Measurements from ENCODE around the gene CAPN11.
"Not testable (repeated sequence)": the region's sequence is repeated elsewhere in the genome, so short reads cannot be mapped to it uniquely, and the experiment has no call there.

CAPN11 gene

GRCh38 chr6:44185356-44185755, 26.7 kb downstream of the CAPN11 start:
- DNase-seq, result not testable (repeated sequence)

DNA sequence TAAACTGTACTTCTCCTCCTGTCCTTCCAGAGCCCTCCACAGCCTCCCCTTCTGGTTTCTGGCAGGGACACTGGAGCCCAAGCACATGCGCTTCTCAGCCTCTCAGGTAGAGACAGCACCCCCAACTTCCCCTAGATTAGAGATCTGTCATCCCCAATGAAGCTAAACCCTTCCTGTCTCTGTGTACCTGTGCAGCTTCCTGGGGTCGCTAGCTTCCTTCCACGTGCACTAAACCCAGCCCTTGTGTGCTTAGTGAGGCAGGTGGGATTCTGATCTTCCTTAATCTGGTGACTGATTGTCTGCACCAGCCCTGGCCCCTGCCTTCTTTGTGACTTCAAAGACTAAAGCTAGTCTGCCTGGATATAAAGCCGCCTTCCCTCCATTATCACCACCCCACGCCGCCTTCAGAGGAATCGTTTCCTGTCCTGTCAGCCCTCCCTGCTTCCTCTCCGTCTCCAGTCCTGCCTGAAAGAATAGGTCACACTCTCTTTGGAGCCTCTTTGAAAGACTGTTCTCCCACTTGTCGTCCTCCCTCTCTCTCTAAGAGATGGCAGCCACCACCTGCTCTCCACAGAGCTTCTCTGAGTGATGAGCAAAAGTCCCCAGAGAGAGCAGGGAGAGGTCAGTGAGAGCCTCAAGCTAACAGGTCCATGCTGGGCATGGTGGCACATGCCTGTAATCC, 27.5 kb downstream of the CAPN11 start:
- DNase-seq, result no peak

DNA sequence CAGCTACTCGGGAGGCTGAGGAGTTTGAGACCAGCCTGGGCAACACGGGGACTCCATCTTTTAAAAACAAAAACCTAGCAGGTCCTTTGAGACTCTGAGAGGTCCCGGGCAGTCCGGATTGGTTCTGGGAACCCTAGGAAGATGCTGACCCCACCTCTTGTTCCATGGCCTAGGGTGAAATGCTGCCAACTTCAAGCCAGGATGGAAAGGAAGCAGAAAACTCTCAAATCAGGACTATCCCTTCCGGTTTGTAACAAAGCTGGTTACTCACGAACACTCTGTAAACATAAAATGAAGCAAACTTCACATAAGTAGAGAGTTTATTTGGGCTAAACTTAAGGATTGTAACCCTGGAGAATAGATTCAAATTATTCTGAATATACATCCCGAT, 28.0 kb downstream of the CAPN11 start:
- no peak for DNase-seq

GRCh38 chr6:44188819-44189218, 30.2 kb downstream of the CAPN11 start:
- DNase-seq, result no peak

GRCh38 chr6:44189257-44189656, 30.6 kb downstream of the CAPN11 start:
- no peak for DNase-seq

DNA sequence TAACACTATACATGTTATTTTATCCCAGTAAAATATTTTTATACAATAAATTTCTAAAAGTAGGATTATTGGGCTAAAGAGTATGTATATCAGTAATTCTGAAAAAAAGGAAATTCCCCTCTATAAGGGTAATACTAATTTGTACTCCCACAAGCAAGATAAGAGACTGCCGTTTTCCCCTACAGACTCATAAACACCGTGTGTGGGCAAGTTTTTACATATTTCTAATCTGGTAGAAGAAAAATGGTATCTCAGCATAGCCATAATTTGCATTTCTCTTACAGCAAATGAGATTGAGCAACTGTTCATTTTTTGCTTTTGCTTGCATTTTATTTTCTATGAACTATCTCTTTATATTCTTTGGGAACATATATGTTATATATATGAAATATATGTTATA, 32.1 kb downstream of the CAPN11 start:
- DNase-seq, result no peak

GRCh38 chr6:44192428-44193041, 33.9 kb downstream of the CAPN11 start:
- no peak for DNase-seq

DNA sequence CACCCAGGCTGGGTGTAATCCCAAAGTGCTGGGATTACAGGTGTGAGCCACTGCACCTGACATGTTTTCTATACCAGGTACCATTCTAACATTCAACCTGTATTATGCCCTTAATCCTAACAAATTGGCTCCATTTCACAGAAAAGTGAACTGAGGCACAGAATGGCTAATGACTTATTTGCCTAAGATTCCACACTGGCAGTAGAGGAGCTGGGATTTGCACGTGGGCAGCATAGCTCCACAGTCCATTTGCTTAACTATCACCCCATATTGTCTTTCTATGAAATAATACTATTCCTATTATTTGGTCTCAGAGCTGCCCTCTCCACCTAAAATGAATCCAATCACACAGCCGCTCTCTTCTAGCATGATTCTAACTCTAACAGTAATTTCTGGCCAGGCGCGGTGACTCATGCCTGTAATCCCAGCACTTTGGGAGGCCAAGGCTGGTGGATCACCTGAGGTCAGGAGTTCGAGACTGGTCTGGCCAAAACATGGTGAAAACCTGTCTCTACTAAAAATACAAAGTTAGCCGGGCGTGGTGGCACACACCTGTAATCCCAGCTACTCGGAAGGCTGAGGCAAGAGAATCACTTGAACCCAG, 34.8 kb downstream of the CAPN11 start:
- no peak for DNase-seq

GRCh38 chr6:44194326-44194725, 35.7 kb downstream of the CAPN11 start:
- DNase-seq, result no peak

DNA sequence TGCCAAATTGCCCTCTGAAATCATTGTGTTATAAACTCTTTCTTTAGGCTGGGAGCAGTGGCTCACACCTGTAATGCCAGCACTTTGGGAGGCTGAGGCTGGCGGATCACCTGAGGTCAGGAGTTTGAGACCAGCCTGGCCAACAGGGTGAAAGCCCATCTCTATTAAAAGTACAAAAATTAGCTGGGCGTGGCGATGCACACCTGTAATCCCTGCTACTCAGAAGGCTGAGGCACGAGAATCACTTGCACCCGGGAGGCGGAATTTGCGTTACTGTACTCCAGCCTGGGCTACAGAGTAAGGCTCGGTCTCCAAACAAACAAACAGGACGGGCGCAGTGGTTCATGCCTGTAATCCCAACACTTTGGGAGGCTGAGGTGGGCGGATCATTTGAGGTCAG, 37.7 kb downstream of the CAPN11 start:
- not testable (repeated sequence) for DNase-seq

DNA sequence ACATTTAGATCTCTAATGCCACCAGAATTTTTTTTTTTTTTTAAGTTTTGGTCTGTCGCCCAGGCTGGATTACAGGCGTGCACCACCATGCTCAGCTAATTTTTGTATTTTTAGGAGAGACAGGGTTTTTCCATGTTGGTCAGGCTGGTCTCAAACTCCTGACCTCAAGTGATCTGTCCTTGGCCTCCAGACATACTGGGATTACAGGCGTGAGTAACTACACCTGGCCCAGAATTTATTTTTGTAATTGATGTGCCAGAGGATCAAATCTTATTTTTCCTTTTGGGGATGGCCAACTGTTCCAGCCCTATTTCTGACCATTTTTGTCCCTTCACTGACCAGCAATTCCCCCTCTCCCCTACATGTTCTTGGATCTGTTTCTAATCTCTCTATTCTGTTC, 40.1 kb downstream of the CAPN11 start:
- DNase-seq, result no peak

- no peak for DNase-seq
Observed at GRCh38 chr6:44199883-44200282, 41.3 kb downstream of the CAPN11 start.

GRCh38 chr6:44201200-44201599, 42.6 kb downstream of the CAPN11 start:
- no peak for DNase-seq

DNA sequence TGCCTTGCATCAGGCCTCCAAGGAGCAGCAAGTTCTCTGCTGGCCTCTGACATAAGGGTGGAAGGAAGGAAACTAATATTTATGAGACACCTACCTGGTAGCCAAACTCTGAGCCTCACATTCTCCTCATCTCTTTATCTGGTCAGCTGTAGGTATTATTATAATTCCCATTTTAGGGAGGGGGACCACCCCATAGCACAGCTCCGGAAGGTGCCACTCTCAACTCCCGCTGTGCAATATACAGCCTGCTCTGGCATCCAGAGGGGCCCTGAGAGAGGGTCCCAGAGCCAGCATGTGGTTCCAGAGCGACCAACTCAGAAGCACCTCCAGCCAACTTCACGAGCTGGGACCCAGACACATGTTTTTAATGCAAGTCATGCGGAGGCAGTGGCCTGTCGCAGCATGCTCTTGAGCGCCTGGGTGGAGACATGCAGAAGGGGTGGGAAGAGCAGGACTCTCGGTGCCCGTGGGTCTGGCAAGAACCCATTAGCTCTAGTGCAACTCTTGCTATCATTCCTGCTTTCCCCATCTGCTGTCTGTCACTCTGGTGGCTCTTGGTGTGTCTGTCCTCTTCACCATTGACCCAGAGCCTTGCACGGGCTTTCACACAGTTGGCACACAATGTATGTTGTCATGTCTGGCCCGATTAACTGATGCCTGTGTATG, 43.2 kb downstream of the CAPN11 start:
- no peak for DNase-seq

GRCh38 chr6:44202332-44202971, 43.8 kb downstream of the CAPN11 start:
- DNase-seq, result no peak

GRCh38 chr6:44202972-44203750, 44.5 kb downstream of the CAPN11 start:
- DNase-seq, result no peak

DNA sequence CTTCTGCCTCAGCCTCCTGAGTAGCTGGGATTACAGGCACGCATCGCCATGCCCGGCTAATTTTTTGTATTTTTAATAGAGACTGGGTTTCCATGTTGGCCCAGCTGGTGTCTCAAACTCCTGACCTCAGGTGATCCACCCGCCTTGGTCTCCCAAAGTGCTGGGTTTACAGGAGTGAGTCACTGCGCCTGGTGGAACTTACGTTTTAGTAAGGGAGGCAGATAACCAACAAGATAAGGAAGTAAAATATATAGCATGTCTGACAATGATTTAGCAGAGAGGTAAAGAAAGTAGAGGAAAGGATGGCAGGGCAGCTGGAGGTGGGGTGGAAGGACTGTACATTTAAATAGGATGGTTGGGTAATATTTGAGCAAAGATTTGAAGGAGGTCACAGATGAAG, 45.3 kb downstream of the CAPN11 start:
- DNase-seq, result no peak

GRCh38 chr6:44207966-44208365, 49.3 kb downstream of the CAPN11 start:
- DNase-seq, result no peak

DNA sequence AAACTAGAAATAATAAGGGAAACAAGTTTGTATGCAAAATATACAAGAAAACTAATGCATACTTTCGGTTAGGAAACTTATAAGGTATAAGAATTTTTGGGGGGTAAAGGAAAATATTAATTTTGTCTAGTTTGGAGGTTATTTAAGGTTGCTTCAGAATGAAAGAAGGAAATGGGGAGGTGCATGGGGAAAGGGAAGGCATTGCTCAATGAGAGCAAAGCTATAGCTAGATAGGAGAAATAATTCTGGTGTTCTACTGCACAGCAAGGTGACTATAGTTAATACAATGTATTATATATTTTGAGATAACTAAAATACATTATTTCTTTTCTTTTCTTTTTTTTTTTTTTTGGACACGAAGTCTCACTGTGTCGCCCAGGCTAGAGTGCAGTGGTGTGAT, 52.7 kb downstream of the CAPN11 start:
- DNase-seq, result no peak

DNA sequence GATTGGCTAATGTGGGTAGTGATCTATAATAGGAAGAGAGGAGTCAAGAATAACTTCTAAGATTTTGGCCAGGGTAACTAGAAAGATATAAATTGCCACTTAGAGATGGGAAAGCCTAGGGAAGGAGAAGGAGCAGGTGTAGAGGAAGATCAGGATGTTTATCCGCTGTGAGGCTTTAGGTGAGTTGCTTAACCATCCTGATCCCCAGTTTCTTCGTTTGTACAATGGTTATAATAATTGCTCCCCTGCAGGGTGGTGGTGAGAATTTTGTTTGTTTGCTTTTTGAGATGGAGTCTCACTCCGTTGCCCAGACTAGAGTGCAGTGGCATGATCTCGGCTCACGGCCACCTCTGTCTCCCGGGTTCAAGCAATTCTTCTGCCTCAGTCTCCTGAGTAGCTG, 55.7 kb downstream of the CAPN11 start:
- no peak for DNase-seq

GRCh38 chr6:44216677-44217331, 58.2 kb downstream of the CAPN11 start, which contains the start of gene MYMX:
Gene MYMX, plus strand, starts transcription at chr6:44216926. Its CDS starts 546 bp downstream, at chr6:44217472.
- DNase-seq, result no peak

Measured in SHP77 treated with DMSO at 0.1 percent for 48 hours (cell line).